Stimulated activated CD4-positive, alpha-beta T cell treated with anti-CD3 and anti-CD28 coated beads, Interleukin-15, amount 100 ng/mL, for 24 hours (primary cell): ENCODE data around the gene SUGCT.
"Not testable (repeated sequence)": the region's sequence is repeated elsewhere in the genome, so short reads cannot be mapped to it uniquely, and the experiment has no call there.

Experiments used
- DNase-seq: peaks from one replicate; pipeline ENCODE4 v3.0.0-alpha.2; 2020

The SUGCT gene

DNA sequence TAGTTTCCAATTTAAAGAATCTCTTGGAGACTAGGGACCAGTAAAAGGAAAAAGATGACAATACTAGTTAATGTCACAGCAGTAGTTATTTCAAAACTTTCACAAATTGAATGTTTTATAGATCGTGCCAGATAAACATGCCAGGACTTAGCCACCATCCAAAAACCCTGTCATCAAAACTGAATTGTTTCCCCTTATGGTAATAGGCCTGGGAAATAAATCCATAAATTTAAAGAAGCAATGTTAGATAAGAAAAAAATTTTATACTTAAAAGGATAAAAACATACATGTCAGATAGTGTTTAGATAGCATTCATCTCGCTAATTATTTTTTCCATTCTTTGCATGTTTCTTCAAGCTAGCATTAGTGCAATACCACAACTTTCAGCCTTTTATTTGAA lies 71.2 kb downstream of the SUGCT start:
- no peak for DNase-seq

DNA sequence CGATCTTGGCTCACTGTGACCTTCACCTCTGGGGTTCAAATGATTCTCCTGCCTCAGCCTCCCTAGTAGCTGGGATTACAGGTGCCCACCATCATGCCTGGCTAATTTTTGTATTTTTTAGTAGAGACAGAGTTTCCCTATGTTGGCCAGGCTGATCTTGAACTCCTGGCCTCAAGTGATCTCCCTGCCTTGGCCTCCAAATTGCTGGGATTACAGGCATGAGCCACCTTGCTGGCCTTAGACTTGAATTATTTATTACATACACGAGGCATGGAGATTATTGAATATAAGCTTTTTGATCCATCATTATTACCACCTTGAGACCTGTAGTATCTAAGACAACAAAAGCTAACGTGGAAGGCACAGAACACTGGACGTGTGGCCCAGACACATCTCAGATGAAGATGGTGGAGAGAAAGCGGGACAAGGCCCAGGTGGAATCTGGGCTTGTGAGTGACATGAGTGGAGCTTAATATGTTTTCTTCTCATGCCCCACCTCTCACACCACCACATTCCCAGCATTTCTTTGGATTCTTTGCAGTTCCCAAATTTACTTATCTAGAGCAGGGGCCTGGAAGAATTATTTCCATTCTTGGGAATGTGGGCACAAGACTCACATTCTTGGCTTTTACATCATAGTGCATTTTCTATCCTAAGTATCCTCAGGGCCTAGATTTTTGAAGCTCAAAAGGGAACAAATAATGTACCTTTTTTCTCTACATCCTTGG lies 76.6 kb downstream of the SUGCT start:
- no peak for DNase-seq

DNA sequence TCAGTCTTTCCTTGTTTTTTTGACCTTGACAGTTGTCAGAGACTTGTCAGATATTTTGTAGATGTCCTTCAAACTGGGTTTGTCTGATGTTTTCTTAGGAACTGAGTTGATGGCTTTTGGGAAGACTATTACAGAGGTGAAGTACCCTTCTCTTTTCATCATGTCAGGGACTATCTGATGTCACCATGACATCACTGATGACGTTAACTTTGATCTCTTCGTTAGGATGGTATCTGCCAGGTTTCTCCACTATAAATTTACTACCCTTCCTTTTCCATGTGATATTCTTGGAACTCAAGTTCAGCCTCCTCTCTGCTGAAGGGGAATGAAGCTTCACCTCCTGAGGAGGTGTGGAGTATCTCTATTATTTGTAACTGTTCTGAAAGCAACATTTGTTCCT lies 78.5 kb downstream of the SUGCT start:
- no peak for DNase-seq

DNA sequence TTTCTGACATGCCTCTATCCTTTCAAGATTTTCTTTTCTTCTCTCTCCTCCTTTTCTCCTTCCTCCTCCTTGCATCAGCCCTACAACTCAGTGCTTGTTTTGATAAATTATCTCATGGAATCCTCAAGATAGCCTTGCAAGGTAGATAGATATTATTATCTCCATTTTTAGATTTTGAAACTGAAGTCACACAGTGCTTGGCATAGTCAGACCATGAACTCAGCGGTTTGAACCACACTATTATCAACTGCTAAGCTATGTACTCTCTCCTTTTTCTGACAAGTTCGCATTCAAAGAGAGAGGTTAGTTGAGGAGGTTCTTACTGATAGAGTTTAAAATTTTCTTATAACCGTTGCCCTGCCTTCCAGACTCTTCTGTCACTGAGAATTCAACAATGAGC lies 79.1 kb downstream of the SUGCT start:
- no peak for DNase-seq

DNA sequence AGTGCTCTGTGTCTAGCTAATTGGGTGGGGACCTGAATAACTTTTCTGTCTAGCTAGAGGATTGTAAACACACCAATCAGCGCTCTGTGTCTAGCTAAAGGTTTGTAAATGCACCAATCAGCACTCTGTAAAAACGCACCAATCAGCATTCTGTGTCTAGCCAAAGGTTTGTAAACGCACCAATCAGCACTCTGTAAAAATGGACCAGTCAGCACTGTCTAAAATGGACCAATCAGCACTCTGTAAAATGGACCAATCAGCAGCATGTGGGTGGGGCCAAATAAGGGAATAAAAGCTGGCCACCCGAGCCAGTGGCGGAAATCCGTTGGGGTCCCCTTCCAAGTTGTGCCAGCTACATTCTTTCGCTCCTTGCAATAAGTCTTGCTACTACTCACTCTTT lies 83.8 kb downstream of the SUGCT start:
- DNase-seq: not testable (repeated sequence)

DNA sequence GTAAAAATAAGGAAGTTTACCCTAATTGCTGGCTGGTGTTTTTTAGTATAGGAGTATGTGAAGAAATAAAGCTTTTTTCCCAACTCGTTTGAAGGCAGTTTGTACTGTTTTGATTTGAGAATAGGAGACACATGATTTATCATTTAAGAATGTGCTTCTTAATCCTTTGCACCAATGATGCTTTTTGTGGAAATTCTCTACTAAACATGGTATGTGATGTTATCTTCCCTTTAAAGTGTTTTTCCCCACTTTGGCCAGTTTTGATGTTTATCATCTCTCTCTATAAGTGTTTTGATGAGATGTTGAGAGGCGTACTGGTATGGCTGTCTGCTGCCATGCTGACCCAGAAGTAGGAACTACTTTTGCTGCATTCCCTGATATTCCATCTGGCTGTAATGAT lies 85.1 kb downstream of the SUGCT start:
- DNase-seq: no peak

DNA sequence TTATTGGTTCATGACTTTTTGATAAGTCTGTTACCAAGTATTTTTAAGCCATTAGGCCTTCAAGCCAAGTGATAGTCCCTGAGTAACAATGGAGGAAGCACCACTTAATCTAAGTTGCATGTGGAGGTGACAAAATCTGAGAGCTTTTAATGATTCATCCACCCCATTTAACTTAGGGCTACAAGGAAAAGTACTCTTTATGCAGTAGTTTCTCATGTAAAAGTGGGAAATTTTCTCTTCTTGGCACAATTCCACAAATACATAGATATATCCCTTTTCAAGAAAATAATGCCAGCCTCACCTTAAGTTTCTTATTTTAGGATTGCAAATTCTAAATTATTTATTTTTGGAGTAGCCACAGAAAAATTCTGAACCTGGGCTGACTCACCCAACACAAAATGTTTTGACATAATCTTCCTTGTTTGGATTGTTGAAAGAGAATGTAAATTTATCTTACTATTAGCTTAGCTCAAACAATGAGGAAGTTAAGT lies 85.7 kb downstream of the SUGCT start:
- no peak for DNase-seq

DNA sequence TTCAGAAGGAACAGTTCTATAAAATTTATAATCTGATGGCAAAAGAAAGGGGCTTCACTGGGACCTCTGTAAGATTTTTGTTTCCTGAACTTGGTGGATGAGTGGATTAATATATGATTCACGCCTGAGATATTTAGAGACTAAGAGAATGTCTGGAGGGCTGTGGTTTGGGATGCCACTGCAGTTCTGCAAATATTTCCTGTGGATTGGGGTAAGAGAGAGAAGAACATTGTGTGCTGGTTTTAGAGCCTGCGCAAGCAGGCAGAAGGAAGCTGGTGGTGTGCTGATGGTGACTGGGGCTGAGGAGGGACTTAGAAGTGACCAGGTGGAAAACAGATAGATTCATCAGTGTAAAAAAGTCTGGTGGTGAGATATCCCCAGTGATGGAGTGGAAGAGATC lies 87.0 kb downstream of the SUGCT start:
- DNase-seq: no peak

DNA sequence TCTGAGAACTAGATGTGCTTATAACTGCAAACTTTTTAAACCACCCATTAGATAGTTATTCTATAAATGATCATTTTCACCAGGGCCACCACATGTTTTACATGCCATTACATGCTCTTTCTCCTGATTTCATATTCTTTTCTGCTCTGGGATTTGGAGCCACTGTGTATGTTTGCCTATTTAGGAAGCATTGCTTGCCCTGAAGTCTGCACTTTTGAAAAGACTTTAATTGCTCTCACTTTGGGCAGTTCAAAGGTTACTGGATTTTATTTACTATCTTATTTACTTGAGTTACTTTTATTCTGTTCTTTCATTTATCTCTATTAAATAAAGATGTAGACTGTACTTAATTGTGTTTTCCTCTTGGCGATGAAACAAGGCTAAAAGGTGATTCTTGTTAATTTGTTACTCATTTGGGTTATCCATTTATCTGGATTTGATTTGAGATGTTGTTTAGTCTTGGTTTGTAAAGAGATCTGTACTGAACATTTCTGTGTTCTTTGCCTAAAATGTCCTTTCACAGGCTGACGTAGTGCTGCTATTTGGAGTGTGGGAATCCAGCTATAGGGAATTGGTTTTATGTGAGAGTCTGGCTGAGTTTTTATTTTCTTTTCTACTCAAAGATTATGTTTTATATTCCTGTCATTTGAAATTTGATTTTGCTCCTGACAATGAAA lies 88.8 kb downstream of the SUGCT start:
- no peak for DNase-seq

DNA sequence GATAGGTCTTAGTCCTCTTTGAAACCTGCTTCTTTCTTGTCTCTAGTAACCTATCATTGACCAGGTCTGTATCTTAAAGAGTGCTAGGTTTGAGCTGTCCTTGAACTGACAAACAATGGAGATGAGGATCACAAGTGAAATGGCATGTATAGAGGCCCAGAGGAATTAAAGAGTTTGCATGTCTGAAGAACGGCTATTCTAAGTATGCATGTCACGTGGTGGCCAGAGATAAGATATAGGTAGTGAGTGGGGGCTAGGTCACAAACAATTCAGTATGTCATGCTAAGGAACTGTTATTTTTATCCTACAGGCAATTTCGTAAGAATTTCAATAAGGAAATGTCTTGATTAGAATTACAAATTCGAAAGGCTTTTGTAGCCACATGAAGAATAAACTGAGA lies 95.3 kb downstream of the SUGCT start:
- DNase-seq: no peak

DNA sequence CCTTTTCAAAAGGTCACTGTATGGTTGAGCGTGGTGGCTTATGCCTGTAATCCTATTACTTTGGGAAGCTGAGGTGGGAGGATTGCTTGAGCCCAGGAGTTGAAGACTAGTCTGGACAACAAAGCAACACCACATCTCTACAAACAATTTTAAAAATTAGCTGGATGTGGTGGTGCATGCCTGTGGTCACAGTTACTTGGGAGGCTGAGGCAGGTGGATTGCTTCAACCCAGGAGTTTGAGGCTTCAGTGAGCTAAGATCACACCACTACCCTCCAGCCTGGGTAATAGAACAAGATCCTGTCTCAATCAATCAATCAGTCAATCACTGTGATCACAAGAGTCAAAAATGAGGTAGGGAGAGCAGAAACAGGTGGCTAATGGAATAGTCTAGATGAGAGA lies 97.0 kb downstream of the SUGCT start:
- DNase-seq: no peak

DNA sequence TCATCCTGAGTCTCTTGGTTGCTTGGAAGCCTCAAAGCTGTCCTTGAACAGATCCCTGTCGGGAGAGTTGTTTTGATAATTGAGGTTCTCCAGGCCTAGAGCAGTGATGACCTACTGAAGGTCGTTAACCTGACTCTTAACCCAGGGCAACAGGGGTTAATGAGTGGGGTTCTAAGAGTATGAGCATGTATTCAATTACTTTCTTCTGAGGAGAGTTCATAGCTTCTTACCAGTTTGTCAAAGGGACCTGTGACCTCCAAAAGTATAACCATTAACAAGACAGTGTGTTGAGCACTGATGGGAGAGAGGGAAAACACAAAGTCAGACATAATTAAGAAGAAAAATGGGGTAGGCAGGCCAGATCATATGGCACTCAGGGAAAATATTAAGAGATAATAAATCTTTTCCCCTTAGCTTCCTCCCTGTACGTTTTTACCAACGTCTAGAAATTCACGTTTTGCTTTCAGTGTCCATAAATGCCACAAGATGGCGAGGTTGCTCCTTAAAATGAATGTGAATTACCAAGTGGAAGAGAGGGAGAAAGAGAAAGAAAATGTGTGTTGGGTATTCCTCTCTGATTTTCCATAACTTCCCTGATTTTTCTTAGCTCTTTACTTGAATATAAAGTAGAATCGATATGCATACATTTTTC lies 97.6 kb downstream of the SUGCT start:
- DNase-seq: no peak

DNA sequence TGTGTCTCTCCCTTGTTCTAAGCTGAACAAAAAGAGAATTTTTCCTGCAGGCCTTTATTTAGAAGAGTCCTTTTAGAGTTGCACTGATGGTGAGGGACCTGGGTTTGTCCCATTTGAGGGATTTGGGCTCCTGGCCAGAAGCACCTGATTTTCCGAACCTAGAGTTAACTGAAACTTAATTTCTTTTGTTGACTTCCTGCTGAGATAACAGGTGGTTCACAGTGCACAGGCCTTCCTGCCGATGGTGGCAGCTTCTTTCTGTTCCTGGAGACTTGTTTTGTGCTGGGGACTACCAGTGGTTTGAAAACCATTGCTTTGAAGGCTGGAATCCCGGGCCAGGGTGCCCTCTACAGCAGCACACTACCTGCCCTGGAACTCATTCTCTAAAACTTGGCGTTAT lies 99.2 kb downstream of the SUGCT start:
- no peak for DNase-seq

DNA sequence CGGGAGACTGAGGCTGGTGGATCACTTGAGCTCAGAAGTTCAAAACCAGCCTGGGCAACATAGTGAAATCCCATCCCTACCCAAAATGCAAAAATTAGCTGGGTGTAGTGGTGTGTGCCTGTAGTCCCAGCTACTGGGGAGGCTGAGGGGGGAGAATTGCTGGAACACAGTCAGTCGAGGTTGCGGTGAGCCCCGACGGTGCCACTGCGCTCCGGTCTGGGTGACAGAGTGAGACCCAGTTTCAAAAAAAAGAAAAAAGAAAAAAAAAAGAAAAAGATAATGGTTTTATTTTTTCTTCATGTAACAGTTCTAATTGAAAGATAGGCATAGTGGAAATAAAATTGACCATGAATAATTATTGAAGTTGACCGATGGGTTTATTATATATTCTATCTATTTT lies 99.9 kb downstream of the SUGCT start:
- no peak for DNase-seq

DNA sequence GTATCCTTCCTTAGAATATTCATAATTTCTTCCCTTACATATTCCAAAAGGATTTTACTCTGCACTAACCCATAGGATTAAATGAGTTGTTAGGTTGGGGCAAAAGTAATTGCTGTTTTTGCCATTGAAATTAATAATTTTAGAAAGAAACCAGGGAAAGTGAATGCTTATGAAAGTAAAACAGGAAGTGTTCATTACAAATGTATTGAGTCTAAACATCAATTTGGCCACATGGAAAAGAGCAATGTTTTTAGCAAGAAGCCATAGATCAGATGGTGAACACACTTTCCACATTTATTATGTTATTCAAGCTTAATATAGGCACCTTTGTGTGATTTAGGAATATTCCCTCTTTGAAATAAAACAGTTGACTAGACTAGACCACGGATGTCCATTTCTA lies 102.9 kb downstream of the SUGCT start:
- DNase-seq: no peak

DNA sequence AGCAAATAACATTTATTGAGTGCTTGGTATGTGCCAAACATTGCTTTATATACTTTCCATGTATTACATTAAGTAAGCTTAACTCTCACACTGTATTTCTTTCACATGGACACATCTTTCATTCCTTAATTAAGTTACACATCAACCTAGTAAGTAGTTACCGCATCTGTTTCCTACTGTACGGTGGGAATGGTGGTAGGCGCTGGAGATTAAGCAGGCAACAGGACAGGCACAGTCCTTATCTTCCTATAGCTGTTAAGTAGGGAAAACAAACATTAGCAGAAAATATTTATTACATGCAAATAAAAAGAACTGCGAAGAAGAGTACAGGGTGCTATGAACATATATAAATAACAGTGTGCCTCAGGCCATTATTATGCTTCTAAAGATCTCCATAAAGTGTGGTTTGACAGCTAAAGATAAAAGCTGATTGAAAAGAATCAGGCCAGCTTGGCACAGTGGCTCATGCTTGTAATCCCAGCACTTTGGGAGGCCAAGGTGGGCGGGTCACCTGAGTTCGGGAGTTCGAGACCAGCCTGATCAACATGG lies 105.0 kb downstream of the SUGCT start:
- no peak for DNase-seq

DNA sequence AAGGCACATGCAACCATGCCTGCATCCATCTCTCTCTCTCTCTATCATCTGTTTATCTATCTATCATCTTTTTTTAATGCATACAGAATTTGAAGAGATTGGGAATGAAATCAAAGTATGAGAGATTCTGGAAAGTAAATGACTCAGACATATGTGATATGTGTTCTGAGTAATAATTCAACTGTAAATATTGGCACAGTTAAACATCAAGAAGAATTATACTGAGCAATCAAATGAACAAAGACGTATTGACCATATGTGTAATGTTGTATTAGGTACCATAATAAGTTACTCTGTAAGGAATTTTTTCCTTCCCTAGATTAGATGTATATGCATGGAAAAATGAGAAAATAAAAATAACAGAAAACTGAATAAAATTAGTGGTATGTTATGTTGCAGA lies 108.3 kb downstream of the SUGCT start:
- DNase-seq: no peak

DNA sequence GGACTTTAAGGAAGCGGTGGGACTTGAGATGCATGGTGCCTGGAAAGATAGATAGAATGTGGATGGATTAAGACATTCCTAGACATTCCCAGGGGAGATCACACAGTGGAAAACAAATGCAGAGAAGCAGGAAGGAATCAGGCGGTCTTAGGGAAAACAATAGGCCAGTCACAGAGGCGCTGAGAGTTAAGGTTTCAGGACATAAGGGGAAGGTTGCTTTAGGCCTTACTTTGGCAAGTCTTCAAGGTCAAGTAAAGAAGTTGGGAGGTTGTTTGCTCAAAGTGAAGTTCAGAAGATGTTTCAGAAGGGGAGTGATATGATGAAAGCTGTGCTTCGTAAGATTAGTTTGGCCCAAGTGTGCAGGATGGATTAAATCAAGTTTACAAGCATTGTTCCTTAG lies 109.4 kb downstream of the SUGCT start:
- DNase-seq: no peak

DNA sequence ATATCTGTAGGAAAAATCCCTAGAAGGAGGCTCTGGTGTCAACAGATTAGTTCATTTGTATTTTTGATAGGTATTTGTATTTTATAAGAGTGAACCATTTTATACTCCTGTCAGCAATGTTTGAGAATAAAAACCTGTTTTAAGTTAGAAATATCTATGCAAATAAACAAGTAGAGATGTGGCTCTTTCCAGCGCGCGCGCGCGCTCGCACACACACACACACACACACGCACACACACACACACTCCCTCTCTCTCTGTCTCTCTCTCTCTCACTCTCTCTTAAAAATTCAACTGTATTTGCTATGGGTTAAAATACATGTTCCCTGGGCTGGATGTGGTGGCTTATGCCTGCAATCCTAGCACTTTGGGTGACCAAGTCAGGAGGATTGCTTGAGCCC lies 113.9 kb downstream of the SUGCT start:
- DNase-seq: no peak

DNA sequence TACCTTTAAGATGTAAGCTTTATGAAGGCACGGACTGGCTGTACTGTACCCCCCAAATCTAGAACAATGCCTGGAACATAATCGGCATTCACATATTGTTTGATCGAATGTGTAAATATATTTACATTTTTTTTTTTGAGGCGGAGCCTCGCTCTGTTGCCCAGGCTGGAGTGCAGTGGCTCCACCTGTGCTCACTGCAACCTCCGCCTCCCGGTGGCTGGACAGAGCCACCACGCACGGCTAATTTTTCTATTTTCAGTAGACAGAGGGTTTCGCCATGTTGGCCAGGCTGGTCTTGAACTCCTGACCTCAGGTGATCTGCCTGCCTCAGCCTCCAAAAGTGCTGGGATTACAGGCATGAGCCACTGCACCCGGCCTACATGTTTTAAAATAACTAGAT lies 118.6 kb downstream of the SUGCT start:
- not testable (repeated sequence) for DNase-seq

DNA sequence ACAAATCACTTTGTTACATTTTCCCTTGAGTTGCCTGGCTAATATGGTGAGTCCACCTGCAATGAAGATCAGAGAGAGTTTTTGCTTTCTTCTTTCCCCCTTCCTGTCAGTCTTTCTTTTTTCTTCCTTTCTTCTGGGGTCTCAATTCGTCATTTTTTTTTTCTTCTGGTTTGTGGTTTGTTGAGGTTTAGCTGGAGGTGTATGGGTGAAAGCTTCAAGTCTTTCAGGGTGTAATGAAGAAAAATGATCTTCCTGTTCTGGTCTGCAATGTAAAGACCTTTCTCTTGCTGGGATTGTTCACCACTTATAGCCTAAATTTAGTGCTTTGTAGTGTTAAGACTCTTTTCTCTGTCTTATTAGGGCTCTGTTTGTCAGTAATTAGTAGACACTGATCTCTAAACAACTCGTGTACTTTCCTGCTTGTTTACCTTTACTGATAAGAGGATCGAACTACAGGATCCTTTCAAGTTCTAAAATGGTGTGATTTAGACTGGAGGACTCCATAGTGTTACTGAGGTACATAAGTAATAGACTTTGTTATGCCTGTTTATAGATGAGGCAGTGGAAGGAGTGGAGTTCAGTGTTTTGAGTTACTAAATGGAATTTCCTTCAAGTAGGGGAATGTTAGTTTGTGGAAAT lies 129.1 kb downstream of the SUGCT start:
- DNase-seq: no peak

DNA sequence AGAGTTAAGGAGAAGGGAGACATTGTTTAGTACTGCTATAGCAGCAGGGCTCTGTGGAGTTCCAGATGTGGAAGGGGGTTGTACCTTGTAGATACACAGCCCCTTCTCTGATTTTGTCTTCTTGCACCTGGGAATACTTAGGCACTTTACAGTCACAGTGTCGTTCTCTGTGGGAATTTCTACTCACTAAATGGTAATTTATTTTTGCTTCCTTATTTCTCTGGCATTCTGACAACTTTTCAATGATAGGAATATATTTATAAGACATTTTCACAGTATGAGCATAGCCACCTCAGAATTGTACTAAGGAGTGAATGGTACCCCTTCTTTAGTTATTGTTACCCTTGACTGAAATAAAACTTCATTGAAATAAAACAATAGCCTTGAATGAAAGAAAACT lies 132.8 kb downstream of the SUGCT start:
- DNase-seq: no peak

DNA sequence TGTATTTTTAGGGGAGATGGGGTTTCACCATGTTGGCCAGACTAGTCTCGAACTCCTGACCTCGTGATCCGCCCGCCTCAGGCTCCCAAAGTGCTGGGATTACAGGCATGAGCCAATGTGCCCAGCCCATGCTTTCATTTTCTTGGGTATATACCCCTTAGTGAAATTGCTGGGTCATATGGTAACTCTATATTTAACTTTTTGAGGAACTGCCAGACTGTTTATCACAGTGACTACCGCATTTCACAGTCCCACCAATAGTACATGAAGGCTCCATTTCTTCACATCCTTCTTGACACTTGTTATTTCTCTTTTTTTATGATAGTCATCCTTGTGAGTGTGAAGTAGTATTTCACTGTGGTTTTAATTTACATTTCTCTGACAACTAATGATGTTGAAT lies 134.0 kb downstream of the SUGCT start:
- DNase-seq: not testable (repeated sequence)
